ENCODE data around the gene CLEC16A. TPM values are rescaled to one million over a fixed set of nuclear protein-coding genes. Genes with fewer than 3 reads are reported as not detected.
A peak's percentile ranks its signal among the peaks of the same experiment; 100 is the strongest.
"Not testable (repeated sequence)": the region's sequence is repeated elsewhere in the genome, so short reads cannot be mapped to it uniquely, and the experiment has no call there.

CLEC16A gene
- total and polyA plus RNA-seq, 8 donors: 8.1 to 17.2 (median 10.7) TPM

DNA sequence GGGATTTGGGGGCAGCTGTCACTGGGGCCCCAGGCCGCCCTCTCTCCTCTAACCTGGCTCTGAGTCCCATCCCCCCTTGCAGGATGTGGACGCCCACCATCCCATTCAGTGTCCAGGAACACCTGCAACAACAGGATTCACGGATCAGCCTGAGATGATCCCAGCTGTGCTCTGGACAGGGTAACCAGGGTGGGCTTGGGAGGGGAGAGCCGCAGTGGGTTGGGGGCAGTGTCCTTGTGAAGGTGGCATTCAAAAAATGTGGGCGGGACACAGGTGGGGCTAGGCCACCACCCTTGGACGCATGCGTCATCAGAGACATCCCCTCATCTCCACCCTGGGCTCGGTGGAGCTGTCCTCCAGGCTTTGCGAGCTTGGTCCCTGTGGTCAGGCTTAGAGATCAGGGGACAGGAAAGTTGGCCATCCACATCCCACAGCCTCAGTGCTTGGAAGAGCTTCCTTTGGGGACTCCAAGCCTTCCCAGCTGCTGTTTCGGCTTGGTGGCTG is 21.2 kb upstream of the CLEC16A start:
- TF ChIP-seq, protein P1, sequence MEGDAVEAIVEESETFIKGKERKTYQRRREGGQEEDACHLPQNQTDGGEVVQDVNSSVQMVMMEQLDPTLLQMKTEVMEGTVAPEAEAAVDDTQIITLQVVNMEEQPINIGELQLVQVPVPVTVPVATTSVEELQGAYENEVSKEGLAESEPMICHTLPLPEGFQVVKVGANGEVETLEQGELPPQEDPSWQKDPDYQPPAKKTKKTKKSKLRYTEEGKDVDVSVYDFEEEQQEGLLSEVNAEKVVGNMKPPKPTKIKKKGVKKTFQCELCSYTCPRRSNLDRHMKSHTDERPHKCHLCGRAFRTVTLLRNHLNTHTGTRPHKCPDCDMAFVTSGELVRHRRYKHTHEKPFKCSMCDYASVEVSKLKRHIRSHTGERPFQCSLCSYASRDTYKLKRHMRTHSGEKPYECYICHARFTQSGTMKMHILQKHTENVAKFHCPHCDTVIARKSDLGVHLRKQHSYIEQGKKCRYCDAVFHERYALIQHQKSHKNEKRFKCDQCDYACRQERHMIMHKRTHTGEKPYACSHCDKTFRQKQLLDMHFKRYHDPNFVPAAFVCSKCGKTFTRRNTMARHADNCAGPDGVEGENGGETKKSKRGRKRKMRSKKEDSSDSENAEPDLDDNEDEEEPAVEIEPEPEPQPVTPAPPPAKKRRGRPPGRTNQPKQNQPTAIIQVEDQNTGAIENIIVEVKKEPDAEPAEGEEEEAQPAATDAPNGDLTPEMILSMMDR (IDR thresholded peaks at IDR 0.05): no peak
- 86 to 88% methylated on average over 10 of the region's 10 CpGs for WGBS, 2 donors
- H3K27me3 ChIP-seq: no peaks in the 10 kb centered on the region
- intact Hi-C loops (cut with DNase I): loop anchor here in 2 of 3 donors (10.0 kb wide), 2 partner anchors 168 to 388 kb away; no protein-coding TSS in a partner anchor
- H3K4me3 ChIP-seq: no peak overlapping the region
- peaks cover 0 to 6% (median 0%) of the 10 kb centered on the region in 3 donors for H3K36me3 ChIP-seq
- no peak for FAIRE-seq
- H3K9me3 ChIP-seq: no peaks in the 10 kb centered on the region
- no peak overlapping the region for H3K27ac ChIP-seq
- peaks cover 0 to 7% (median 3%) of the 10 kb centered on the region in 3 donors for H3K4me1 ChIP-seq
- ATAC-seq: no peak
- no peak for DNase-seq

DNA sequence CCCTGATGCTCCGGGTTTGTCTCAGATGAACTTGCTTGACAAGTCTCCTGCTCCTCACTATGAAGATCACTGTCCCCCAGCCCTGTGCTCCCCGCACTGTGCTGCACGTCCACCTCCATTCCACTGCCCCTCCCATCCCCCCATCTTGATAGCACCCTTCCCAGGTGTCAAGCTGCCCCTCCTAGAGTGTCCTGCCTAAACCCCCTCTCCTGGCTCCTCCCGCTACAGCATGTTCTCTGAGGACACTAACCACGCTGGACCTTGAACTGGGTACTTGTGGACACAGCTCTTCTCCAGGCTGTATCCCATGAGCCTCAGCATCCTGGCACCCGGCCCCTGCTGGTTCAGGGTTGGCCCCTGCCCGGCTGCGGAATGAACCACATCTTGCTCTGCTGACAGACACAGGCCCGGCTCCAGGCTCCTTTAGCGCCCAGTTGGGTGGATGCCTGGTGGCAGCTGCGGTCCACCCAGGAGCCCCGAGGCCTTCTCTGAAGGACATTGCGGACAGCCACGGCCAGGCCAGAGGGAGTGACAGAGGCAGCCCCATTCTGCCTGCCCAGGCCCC is 20.6 kb upstream of the CLEC16A start:
- intact Hi-C loops (cut with DNase I): loop anchor here in 2 of 3 donors (10.0 kb wide), 2 partner anchors 169 to 389 kb away; no protein-coding TSS in a partner anchor
- Histone ChIP-seq H3K4me3 (no peak overlapping the region), H3K27ac (no peak overlapping the region), H3K27me3 (no peaks in the 10 kb centered on the region), H3K4me1 (peaks cover 0 to 7% (median 3%) of the 10 kb centered on the region in 3 donors), H3K36me3 (peaks cover 0 to 6% (median 0%) of the 10 kb centered on the region in 3 donors), H3K9me3 (no peaks in the 10 kb centered on the region)
- 43 to 52% methylated on average over 14 of the region's 14 CpGs for WGBS, 2 donors
- ATAC-seq (peak; percentile 25 to 80 (median 60)), DNase-seq (peak in 5 of 6 donors; percentile 48 to 80 (median 62)), FAIRE-seq (no peak)
- TF ChIP-seq, protein P1 (IDR thresholded peaks at IDR 0.05): no peak

DNA sequence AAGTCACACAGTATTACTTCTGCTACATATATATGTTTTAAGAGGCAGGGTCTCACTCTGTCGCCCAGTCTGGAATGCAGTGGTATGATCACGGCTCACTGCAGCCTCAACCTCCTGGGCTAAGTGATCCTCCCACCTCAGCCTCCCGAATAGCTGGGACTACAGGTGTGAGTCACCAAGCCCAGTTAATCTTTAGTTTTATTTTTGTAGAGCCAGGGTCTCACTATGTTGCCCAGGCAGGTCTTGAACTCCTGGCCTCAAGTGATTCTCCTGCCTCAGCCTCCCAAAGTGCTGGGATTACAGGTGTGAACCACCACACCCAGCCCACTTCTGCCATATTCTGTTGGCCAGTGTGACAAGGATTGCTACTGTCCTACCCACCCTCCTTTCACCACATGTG is 19.1 kb upstream of the CLEC16A start:
- not testable (repeated sequence) for ATAC-seq, H3K27ac ChIP-seq, H3K36me3 ChIP-seq, H3K4me3 ChIP-seq, H3K27me3 ChIP-seq, FAIRE-seq, DNase-seq, H3K9me3 ChIP-seq
- intact Hi-C loops (cut with DNase I): loop anchor here in 2 of 3 donors (10.0 kb wide), 2 partner anchors 170 to 390 kb away; no protein-coding TSS in a partner anchor
- 96 to 100% methylated on average over 3 of the region's 3 CpGs for WGBS, 2 donors
- H3K4me1 ChIP-seq: peaks cover 0 to 11% (median 7%) of the 10 kb centered on the region in 3 donors

DNA sequence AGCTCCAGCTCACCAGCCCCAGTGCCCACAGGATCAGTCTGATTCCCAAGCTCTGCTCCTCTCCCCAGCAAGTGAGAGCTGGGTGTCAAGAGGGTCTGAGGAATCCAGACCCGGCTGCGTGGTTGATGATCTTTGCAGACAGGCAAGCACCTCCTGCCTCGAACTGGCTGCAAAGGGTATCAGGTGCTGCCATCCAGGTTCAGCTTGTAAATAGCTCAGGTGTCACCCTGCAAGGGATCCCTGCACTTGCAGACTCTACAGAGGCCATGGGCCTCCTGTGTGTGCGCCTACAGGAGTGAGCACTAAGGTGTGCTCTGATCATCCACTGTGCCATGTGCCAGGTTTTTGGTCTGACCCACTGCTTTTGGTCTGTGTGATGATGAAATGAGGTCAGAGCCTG is 18.3 kb upstream of the CLEC16A start:
- no peaks in the 10 kb centered on the region for H3K9me3 ChIP-seq
- peaks cover 0 to 6% (median 0%) of the 10 kb centered on the region in 3 donors for H3K36me3 ChIP-seq
- no peak overlapping the region for H3K4me3 ChIP-seq
- TF ChIP-seq, protein P1 (IDR thresholded peaks at IDR 0.05): no peak
- intact Hi-C loops (cut with DNase I): loop anchor here in 2 of 3 donors (10.0 kb wide), 2 partner anchors 171 to 391 kb away; no protein-coding TSS in a partner anchor
- no peak for DNase-seq
- ATAC-seq: no peak
- 73 to 85% methylated on average over 4 of the region's 4 CpGs for WGBS, 2 donors
- H3K27me3 ChIP-seq: no peaks in the 10 kb centered on the region
- H3K4me1 ChIP-seq: peaks cover 0 to 14% (median 7%) of the 10 kb centered on the region in 3 donors
- no peak for FAIRE-seq
- H3K27ac ChIP-seq: no peak overlapping the region

DNA sequence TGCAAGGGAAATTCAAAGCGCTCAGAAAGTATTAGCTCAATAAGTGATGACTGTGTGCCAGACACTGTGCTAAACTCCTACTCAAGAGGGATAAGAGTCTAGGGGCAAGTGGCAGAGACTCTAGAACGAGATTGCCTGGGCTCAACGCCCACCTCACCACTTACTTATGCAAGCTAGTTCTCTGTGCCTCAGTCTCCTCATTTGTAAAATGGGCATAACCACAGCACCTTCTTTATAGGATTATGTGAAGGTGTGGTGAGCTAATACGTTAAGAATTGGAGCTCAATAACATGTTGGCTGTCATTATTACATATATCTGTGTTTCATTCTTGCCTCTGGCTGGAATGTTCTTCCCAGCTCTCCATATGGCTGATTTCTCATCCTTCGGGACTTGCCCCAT is 17.5 kb upstream of the CLEC16A start:
- TF ChIP-seq, protein P1 (IDR thresholded peaks at IDR 0.05): no peak
- H3K27ac ChIP-seq: no peak overlapping the region
- no peaks in the 10 kb centered on the region for H3K27me3 ChIP-seq
- peaks cover 0 to 14% (median 7%) of the 10 kb centered on the region in 3 donors for H3K4me1 ChIP-seq
- ATAC-seq (no peak), FAIRE-seq (no peak), DNase-seq (no peak)
- intact Hi-C loops (cut with DNase I): loop anchor here in 2 of 3 donors (10.0 kb wide), 2 partner anchors 172 to 392 kb away; no protein-coding TSS in a partner anchor
- H3K9me3 ChIP-seq: no peaks in the 10 kb centered on the region
- WGBS, 2 donors: 91 to 92% methylated on average over 5 of the region's 5 CpGs
- H3K36me3 ChIP-seq: peaks cover 0 to 6% (median 0%) of the 10 kb centered on the region in 3 donors
- no peak overlapping the region for H3K4me3 ChIP-seq
